ENCODE measurements around the gene SPAAR. TPM values are rescaled to one million over a fixed set of nuclear protein-coding genes. Genes with fewer than 3 reads are reported as not detected.

The SPAAR gene
- total and polyA plus RNA-seq, 7 donors: 2.5 to 4.6 (median 3.6) TPM

DNA sequence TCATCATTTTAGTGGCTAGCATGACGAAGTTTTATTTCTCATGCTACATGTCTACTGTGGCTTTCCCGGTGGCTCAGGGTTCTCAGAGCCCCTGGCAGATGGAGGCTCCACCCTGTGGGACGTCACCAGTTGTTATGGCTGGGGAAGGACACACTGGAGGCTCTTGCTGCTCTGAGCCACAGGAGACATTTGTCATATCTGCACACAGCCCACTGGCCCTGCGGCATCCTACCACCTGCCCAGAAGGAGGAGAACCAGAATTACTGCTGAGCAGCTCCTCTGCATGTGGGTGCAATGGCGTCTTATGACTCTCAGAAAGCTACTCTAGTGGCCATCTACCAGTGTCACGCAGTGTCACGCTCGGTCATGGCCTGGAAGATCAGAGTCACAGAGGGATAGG, 45.7 kb upstream of the SPAAR start:
- Histone ChIP-seq H3K4me3 (no peak overlapping the region), H3K27me3 (ENCODE audit: insufficient read depth in 3 of 3, low read length in 2 of 3) (peaks cover 0 to 15% (median 4%) of the 10 kb centered on the region in 3 donors), H3K27ac (no peak overlapping the region), H3K9me3 (no peaks in the 10 kb centered on the region), H3K36me3 (ENCODE audit: insufficient read depth in 1 of 2, low read depth in 1 of 2) (no peaks in the 10 kb centered on the region), H3K4me1 (no peaks in the 10 kb centered on the region)
- DNase-seq: no peak
- intact Hi-C loops (cut with DNase I): no loop called here
- 58 to 73% (median 64%) methylated on average over 8 of the region's 8 CpGs for whole genome bisulfite sequencing, 3 donors
- ATAC-seq: no peak
- TF ChIP-seq, protein P1, sequence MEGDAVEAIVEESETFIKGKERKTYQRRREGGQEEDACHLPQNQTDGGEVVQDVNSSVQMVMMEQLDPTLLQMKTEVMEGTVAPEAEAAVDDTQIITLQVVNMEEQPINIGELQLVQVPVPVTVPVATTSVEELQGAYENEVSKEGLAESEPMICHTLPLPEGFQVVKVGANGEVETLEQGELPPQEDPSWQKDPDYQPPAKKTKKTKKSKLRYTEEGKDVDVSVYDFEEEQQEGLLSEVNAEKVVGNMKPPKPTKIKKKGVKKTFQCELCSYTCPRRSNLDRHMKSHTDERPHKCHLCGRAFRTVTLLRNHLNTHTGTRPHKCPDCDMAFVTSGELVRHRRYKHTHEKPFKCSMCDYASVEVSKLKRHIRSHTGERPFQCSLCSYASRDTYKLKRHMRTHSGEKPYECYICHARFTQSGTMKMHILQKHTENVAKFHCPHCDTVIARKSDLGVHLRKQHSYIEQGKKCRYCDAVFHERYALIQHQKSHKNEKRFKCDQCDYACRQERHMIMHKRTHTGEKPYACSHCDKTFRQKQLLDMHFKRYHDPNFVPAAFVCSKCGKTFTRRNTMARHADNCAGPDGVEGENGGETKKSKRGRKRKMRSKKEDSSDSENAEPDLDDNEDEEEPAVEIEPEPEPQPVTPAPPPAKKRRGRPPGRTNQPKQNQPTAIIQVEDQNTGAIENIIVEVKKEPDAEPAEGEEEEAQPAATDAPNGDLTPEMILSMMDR (IDR thresholded peaks at IDR 0.05): no peak

DNA sequence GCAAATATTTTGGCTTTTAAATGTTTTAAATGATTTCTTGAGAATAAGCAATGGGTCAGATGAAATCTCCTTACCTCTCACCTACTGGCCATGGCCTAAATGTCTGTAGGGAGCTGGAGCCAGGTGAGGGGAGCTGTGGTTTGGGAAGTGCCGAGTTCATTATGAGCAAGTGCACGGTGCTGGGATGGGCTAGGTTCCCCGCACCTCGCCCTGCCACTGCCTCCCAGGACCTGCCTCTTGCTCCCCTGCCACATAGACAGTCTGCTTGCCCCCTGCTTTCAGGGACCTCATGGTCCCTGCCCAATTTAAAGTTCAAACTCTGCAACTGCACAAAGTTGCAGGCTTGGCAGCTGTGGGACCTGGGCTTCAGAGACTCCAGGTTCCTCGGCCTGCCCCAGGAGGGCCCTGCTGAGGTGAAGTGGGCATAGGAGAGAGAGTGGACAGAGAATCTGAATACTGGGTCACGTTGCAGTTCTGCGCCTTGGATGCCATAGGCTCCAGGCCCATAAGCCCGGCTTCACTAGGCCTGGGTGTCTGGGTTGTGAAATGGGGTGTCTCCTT, 44.5 kb upstream of the SPAAR start:
- WGBS, 3 donors: 74 to 85% (median 85%) methylated on average over 8 of the region's 8 CpGs
- Histone ChIP-seq H3K36me3 (ENCODE audit: insufficient read depth in 1 of 2, low read depth in 1 of 2) (no peaks in the 10 kb centered on the region), H3K4me3 (no peak overlapping the region), H3K27ac (no peak overlapping the region), H3K9me3 (no peaks in the 10 kb centered on the region), H3K4me1 (no peaks in the 10 kb centered on the region), H3K27me3 (ENCODE audit: insufficient read depth in 3 of 3, low read length in 2 of 3) (peaks cover 0 to 15% (median 4%) of the 10 kb centered on the region in 3 donors)
- ATAC-seq (no peak), DNase-seq (no peak)
- intact Hi-C loops (cut with DNase I): no loop called here
- TF ChIP-seq, protein P1 (IDR thresholded peaks at IDR 0.05): no peak

DNA sequence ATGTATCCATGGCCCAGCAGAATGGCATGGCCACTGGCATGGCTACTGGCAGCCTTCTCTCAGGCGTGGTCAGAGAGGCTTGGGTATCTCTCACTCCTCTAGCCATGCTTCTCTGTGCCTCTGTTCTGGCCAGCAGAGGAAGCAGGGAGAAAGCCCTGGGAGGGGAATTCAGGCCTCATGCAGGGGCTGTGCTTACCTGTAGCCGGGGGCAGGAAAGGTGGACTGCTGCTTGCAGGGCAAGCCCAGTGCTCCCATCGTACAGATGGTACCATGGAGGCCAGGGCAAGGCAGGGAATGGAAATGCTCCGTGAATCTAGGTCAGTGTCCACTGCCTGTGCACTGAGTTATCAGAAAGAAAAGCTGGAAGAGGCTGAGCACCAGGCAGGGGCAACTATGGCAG, 41.8 kb upstream of the SPAAR start:
- WGBS, 3 donors: 80 to 93% (median 89%) methylated on average over 4 of the region's 4 CpGs
- DNase-seq: no peak
- Histone ChIP-seq H3K4me3 (no peak overlapping the region), H3K27ac (no peak overlapping the region), H3K9me3 (no peaks in the 10 kb centered on the region), H3K4me1 (no peaks in the 10 kb centered on the region), H3K36me3 (ENCODE audit: insufficient read depth in 1 of 2, low read depth in 1 of 2) (no peaks in the 10 kb centered on the region), H3K27me3 (ENCODE audit: insufficient read depth in 3 of 3, low read length in 2 of 3) (peaks cover 0 to 15% (median 1%) of the 10 kb centered on the region in 3 donors)
- intact Hi-C loops (cut with DNase I): no loop called here
- TF ChIP-seq, protein P1 (IDR thresholded peaks at IDR 0.05): no peak
- no peak for ATAC-seq

DNA sequence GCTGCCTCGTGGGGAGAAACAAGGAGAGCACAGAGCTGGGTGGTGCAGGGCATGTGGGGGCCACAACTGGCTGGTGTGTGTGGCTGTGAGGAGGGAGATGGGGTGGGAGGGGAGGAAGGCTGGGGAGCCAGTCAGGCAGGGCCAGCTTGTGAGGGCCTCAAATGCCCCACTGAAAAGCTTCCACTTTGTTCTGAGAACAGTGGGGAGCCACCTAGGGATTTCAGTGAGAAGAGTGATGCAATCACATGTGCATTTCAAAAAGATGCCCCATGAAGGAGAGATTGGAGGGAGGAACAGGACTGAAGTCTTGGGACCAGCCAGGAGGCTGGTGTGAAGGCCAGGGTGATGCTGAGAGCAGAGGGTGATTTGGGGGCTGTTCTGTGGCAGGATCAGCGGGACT, 40.4 kb upstream of the SPAAR start:
- no peak for ATAC-seq
- H3K27me3 ChIP-seq (ENCODE audit: insufficient read depth in 3 of 3, low read length in 2 of 3): peaks cover 0 to 15% (median 1%) of the 10 kb centered on the region in 3 donors
- H3K4me3 ChIP-seq: no peak overlapping the region
- no peaks in the 10 kb centered on the region for H3K9me3 ChIP-seq
- DNase-seq: no peak
- 69 to 77% (median 71%) methylated on average over 2 of the region's 2 CpGs for WGBS, 3 donors
- intact Hi-C loops (cut with DNase I): no loop called here
- TF ChIP-seq, protein P1 (IDR thresholded peaks at IDR 0.05): no peak
- H3K27ac ChIP-seq: no peak overlapping the region
- no peaks in the 10 kb centered on the region for H3K36me3 ChIP-seq (ENCODE audit: insufficient read depth in 1 of 2, low read depth in 1 of 2)
- H3K4me1 ChIP-seq: no peaks in the 10 kb centered on the region

DNA sequence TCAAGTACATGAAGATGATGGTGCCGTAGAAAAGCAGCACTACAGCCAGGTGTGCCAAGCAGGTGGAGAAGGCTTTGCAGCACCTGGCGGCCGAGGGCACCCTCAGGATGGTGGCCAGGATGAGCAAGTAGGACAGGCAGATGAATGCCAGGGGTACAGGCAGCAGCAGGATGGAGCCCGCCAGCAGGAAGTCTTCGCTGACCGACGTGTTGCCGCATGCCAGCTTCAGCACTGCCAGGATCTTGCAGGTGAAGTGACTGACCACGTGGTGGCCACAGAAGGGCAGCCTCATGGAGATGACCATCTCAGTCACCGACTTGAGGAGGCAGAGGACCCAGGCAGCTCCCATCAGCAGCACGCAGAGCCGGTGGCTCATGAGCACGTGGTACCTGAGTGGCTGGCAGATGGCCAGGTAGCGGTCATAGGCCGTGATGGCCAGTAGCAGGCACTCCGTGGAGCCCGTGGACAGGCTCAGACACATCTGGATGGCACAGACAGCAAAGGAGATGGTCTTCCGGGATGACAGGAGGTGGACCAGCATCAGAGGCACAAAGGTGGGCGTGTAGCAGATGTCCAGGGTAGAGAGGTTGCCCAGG, 39.6 kb upstream of the SPAAR start:
- Histone ChIP-seq H3K27me3 (ENCODE audit: insufficient read depth in 3 of 3, low read length in 2 of 3) (peaks cover 0 to 9% (median 1%) of the 10 kb centered on the region in 3 donors), H3K36me3 (ENCODE audit: insufficient read depth in 1 of 2, low read depth in 1 of 2) (no peaks in the 10 kb centered on the region), H3K27ac (no peak overlapping the region), H3K4me3 (no peak overlapping the region), H3K4me1 (no peaks in the 10 kb centered on the region), H3K9me3 (no peaks in the 10 kb centered on the region)
- ATAC-seq: no peak
- intact Hi-C loops (cut with DNase I): no loop called here
- TF ChIP-seq, protein P1 (IDR thresholded peaks at IDR 0.05): no peak
- DNase-seq: no peak
- WGBS, 3 donors: 83 to 90% (median 84%) methylated on average over 18 to 19 of the region's 19 CpGs
